Tibial nerve (tissue), 4 donors: ENCODE results near the gene MAP2. TPM values are rescaled to one million over a fixed set of nuclear protein-coding genes. Genes with fewer than 3 reads are reported as not detected.

Experiments
- DNase-seq, 2 donors: peaks; one replicate each; pipeline ENCODE4 v3.0.0-alpha.2; 2019; ENCODE audit warnings: low spot score in 2 of 2
- H3K27ac ChIP-seq, 4 donors: fragments of 200-600 bp; sonication (generic) in 3 of 4; one replicate each; pipeline ENCODE4 v1.5.1; 2017 to 2019; ENCODE audit warnings: mild to moderate bottlenecking in 1 of 4
- H3K27me3 ChIP-seq, 2 donors: fragments of 200-600 bp; sonication (generic) in 1 of 2; one replicate each; pipeline versions ENCODE4 v1.5.1 to v1.6.0; 2017 to 2019
- H3K36me3 ChIP-seq, 3 donors: fragments of 200-600 bp; sonication (generic); one replicate each; pipeline ENCODE4 v1.5.1; 2018 to 2019
- H3K4me1 ChIP-seq, 4 donors: fragments of 200-600 bp; sonication (generic) in 3 of 4; one replicate each; pipeline ENCODE4 v1.5.1; 2017 to 2019
- H3K4me3 ChIP-seq, 4 donors: fragments of 200-600 bp; sonication (generic) in 3 of 4; one replicate each; pipeline ENCODE4 v1.5.1; 2017 to 2019; ENCODE audit warnings: mild to moderate bottlenecking in 1 of 4, moderate library complexity in 1 of 4
- H3K9me3 ChIP-seq, 4 donors: fragments of 200-600 bp; sonication (generic) in 3 of 4; one replicate each; pipeline ENCODE4 v1.5.1; 2017 to 2019
- EP300 ChIP-seq, 2 donors: sonication (generic); formaldehyde crosslinking; IDR thresholded peaks; one replicate each; pipeline ENCODE4 v1.6.1; 2017; ENCODE audit warnings: antibody characterized with exemption in 2 of 2, mild to moderate bottlenecking in 1 of 2
- POLR2A ChIP-seq, 2 donors: fragments of 450-650 bp; IDR thresholded peaks; one replicate each; pipeline ENCODE4 v1.6.1; 2017; ENCODE audit warnings: antibody characterized with exemption in 2 of 2, mild to moderate bottlenecking in 2 of 2, moderate library complexity in 2 of 2
- WGBS, 2 donors: methylation state at CpG; one replicate each; pipeline ENCODE4 v1.1.5; 2018; 5-methylcytosine and 5-hydroxymethylcytosine counted together
- total RNA-seq, 4 donors: library from RNA; depleted of rRNA; stranded (reverse); fragments of >200 nt; gene quantifications; one replicate each; pipeline ENCODE4 v1.1.0, GENCODE V29; 2016
- TF ChIP-seq, protein P1 (sequence below), 5 experiments: fragments of 200-600 bp in 3 of 5; fragments of 450-650 bp in 2 of 5; sonication (generic) in 3 of 5; IDR thresholded peaks; one replicate each; pipeline ENCODE4 v1.5.1; 2016 to 2019; ENCODE audit warnings: antibody characterized with exemption in 5 of 5, mild to moderate bottlenecking in 3 of 5, moderate library complexity in 2 of 5

MAP2 gene
- total RNA-seq, 4 donors from 2014 or later, result 14.7 to 31.7 (median 21.3) TPM

GRCh38 chr2:209468846-209469245 is 45.0 kb downstream of the MAP2 start:
- H3K4me3 ChIP-seq, result no peak overlapping the region
- peaks cover 0 to 9% (median 0%) of the 10 kb centered on the region in 4 donors for H3K9me3 ChIP-seq
- H3K36me3 ChIP-seq, result no peaks in the 10 kb centered on the region
- no peak overlapping the region for H3K27ac ChIP-seq
- H3K4me1 ChIP-seq, result peaks cover 0 to 11% (median 4%) of the 10 kb centered on the region in 4 donors
- no peak for DNase-seq
- WGBS, 2 donors, result 85 to 91% methylated on average over 1 of the region's 1 CpG
- TF ChIP-seq POLR2A (IDR thresholded peaks at IDR 0.05) (no peak), EP300 (IDR thresholded peaks at IDR 0.05) (no peak)
- TF ChIP-seq, protein P1, sequence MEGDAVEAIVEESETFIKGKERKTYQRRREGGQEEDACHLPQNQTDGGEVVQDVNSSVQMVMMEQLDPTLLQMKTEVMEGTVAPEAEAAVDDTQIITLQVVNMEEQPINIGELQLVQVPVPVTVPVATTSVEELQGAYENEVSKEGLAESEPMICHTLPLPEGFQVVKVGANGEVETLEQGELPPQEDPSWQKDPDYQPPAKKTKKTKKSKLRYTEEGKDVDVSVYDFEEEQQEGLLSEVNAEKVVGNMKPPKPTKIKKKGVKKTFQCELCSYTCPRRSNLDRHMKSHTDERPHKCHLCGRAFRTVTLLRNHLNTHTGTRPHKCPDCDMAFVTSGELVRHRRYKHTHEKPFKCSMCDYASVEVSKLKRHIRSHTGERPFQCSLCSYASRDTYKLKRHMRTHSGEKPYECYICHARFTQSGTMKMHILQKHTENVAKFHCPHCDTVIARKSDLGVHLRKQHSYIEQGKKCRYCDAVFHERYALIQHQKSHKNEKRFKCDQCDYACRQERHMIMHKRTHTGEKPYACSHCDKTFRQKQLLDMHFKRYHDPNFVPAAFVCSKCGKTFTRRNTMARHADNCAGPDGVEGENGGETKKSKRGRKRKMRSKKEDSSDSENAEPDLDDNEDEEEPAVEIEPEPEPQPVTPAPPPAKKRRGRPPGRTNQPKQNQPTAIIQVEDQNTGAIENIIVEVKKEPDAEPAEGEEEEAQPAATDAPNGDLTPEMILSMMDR (IDR thresholded peaks at IDR 0.05), result no peak
- no peaks in the 10 kb centered on the region for H3K27me3 ChIP-seq

DNA sequence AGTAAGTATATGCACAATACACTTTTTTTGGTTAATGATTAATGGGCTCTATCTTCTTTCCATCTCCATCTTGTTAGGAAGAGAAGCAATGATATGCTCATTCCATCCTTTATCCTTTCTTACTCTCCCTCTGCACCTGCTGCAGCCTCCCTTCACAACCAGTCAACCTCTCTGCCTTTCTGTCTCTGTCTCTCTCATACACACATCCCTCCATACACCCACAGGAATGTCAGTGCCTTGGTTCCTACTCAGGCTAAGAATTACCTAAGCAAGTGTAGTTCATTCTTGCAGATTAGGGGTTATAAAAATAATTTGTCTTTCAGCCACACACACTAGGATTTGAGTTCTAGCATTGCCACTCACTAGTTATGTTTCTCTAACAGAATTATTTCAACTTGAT is 45.6 kb downstream of the MAP2 start:
- Histone ChIP-seq H3K4me1 (peaks cover 0 to 16% (median 4%) of the 10 kb centered on the region in 4 donors), H3K27ac (no peak overlapping the region), H3K36me3 (no peaks in the 10 kb centered on the region), H3K9me3 (peaks cover 0 to 9% (median 0%) of the 10 kb centered on the region in 4 donors), H3K27me3 (no peaks in the 10 kb centered on the region), H3K4me3 (no peak overlapping the region)
- no peak for DNase-seq
- no peak for TF ChIP-seq EP300 (IDR thresholded peaks at IDR 0.05)
- TF ChIP-seq, protein P1 (IDR thresholded peaks at IDR 0.05), result no peak
- no peak for TF ChIP-seq POLR2A (IDR thresholded peaks at IDR 0.05)

DNA sequence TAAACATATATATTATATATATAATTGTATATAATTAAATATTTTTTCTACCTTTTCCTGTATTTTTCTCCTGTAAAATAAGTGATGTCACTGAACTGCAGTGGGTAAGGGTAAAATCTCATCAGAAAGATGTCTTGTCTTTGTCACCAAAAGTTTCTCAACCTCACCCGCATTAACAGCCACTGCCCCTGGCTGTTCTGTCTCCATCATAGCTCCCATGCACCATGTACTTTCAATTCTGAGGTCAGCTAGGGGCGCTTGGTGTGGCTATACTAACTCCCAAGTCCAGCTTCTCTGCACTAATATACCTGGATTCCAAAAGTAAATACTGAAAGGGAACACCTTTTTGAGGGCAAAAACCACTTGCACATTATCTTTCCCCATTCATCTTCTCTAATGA is 46.6 kb downstream of the MAP2 start:
- 95 to 97% methylated on average over 2 of the region's 2 CpGs for WGBS, 2 donors
- DNase-seq, result no peak
- TF ChIP-seq, protein P1 (IDR thresholded peaks at IDR 0.05), result no peak

DNA sequence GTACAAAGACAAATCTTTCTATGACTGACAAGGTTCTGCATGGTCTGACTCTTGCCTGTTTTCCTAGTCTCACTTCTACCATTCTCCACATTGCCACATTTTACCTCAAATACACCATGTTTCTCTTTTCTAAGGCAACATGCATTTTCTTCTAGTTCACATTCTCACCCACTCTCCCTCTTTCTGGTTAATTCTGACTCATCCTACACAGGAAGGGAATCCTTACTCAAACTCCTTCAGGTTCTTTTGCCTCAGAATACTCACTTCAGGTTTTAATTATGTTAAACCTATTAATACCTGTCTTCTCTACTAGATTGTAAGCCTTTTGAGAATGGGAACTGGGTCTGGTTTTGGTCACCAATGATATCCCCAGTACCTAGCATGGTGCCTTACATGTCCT is 47.2 kb downstream of the MAP2 start:
- Histone ChIP-seq H3K27ac (no peak overlapping the region), H3K9me3 (peaks cover 0 to 9% (median 0%) of the 10 kb centered on the region in 4 donors)

More for the DNA sequence above, 46.6 kb downstream of the MAP2 start:
- no peak overlapping the region for H3K4me3 ChIP-seq
- H3K36me3 ChIP-seq, result no peaks in the 10 kb centered on the region
- H3K27me3 ChIP-seq, result no peaks in the 10 kb centered on the region
- H3K27ac ChIP-seq, result no peak overlapping the region
- peaks cover 0 to 16% (median 4%) of the 10 kb centered on the region in 4 donors for H3K4me1 ChIP-seq
- peaks cover 0 to 9% (median 0%) of the 10 kb centered on the region in 4 donors for H3K9me3 ChIP-seq

DNA sequence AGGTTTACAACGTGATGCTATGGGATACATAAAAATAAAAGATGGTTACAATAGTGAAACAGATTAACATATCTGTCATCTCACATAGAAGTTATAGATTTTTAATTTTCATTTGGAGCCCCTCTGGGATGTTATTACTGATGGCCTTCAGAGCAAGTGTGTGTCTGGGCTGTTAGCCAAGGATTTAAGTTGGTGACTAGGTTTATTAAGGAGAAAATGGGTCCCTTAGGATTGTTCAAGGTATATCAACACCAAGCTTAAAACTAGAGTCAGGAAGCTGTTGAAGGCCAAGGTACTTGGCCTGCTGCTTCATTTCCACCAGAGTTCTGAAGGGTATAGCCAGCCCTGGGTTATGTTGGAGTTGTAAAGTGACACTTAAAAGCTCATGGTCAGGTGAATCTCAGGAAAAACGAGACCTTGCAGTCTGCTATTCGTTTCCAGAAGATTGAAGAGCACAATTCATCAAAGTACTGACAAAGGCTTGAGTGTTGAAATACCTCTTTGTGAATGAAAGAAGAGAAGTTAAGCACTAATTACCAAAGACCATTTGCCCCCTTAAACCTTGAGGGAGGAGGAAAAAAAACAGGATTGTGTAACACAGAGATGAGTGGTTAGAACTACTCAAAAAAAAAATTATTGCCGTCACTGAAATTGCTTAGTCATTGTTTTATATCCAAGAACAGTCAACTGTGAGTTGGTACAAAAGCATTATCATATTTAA is 48.4 kb downstream of the MAP2 start:
- Histone ChIP-seq H3K27me3 (no peaks in the 10 kb centered on the region), H3K9me3 (no peaks in the 10 kb centered on the region), H3K4me1 (peaks cover 0 to 16% (median 4%) of the 10 kb centered on the region in 4 donors), H3K27ac (peak overlapping the region in 1 of 4 donors; percentile 5), H3K4me3 (no peak overlapping the region), H3K36me3 (no peaks in the 10 kb centered on the region)
- WGBS, 2 donors, result 33 to 37% methylated on average over 4 of the region's 4 CpGs
- no peak for DNase-seq
- TF ChIP-seq, protein P1 (IDR thresholded peaks at IDR 0.05), result no peak
- TF ChIP-seq EP300 (IDR thresholded peaks at IDR 0.05), result no peak
- TF ChIP-seq POLR2A (IDR thresholded peaks at IDR 0.05), result no peak

More for the DNA sequence above, 47.2 kb downstream of the MAP2 start:
- no peak overlapping the region for H3K4me3 ChIP-seq
- H3K4me1 ChIP-seq, result peaks cover 0 to 16% (median 4%) of the 10 kb centered on the region in 4 donors
- TF ChIP-seq EP300 (IDR thresholded peaks at IDR 0.05) (no peak), POLR2A (IDR thresholded peaks at IDR 0.05) (no peak)
- TF ChIP-seq, protein P1 (IDR thresholded peaks at IDR 0.05), result no peak
- no peak for DNase-seq
- H3K27me3 ChIP-seq, result no peaks in the 10 kb centered on the region
- no peaks in the 10 kb centered on the region for H3K36me3 ChIP-seq
